Prostate gland (tissue), 2 donors: ENCODE results near the gene UNC13B.

Experiments used
- CTCF ChIP-seq, 4 experiments: fragments of 200-600 bp in 2 of 4; fragments of 450-650 bp in 2 of 4; sonication (generic) in 2 of 4; IDR thresholded peaks; 1 replicate in 3 of 4; 2 replicates in 1 of 4; pipeline ENCODE4 v1.5.1; 2016 to 2019; ENCODE audit warnings: antibody characterized with exemption in 4 of 4, mild to moderate bottlenecking in 2 of 4, moderate library complexity in 2 of 4
- POLR2A ChIP-seq: fragments of 450-650 bp; IDR thresholded peaks from one replicate; pipeline ENCODE4 v1.6.1; 2016; ENCODE audit warnings: antibody characterized with exemption, mild to moderate bottlenecking
- POLR2AphosphoS5 ChIP-seq: sonication (generic); formaldehyde crosslinking; IDR thresholded peaks from one replicate; pipeline ENCODE4 v1.6.1; 2017; ENCODE audit warnings: antibody characterized with exemption

DNA sequence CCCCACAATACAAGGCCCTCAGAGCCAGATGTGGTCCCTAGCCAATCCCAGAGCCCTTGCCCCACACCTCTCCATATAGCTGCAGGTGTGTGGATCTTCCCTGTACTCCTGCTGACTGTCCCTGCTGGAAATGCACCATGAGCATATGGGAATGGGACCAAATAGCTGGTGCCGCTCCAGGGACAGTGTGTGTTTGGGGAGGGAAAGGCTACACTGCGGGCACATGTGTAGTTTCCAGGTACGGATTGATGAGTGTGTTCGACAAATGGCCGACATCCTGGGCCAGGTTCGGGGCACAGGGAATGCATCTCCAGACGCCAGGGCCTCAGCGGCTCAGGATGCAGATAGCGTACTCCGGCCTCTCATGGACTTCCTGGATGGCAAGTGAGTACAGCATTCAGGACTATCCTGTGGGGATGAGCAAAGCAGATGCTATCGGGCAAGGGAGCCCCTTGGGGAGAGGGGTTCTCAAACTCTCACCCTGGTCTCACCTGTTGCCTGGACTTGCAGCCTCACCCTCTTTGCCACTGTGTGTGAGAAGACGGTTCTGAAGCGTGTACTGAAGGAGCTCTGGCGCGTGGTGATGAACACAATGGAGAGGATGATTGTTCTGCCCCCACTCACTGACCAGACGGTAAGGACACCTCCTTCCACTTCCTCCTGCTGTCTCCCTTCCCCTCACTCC, 237.0 kb downstream of the UNC13B start:
- TF ChIP-seq POLR2A: no peak
- no peak for TF ChIP-seq CTCF (IDR thresholded peaks at IDR 0.05)
- TF ChIP-seq POLR2AphosphoS5: no peak
